Uterus (tissue), 4 donors: Measurements from ENCODE around the gene EIF4B. TPM values are rescaled to one million over a fixed set of nuclear protein-coding genes. Genes with fewer than 3 reads are reported as not detected.
"Not testable (repeated sequence)": the region's sequence is repeated elsewhere in the genome, so short reads cannot be mapped to it uniquely, and the experiment has no call there.

Experiments used
- DNase-seq, 2 donors: peaks; one replicate each; pipeline ENCODE4 v3.0.0-alpha.2; 2019 to 2020
- H3K27ac ChIP-seq, 2 donors: fragments of 200-600 bp; sonication (generic); 1 replicate in 1 of 2; 2 replicates in 1 of 2; pipeline ENCODE4 v1.5.1; 2016 to 2018
- H3K27me3 ChIP-seq, 2 donors: fragments of 200-600 bp; sonication (generic); one replicate each; pipeline ENCODE4 v1.5.1; 2018 to 2019; ENCODE audit warnings: control low read depth in 1 of 2
- H3K36me3 ChIP-seq, 2 donors: fragments of 200-600 bp; sonication (generic); one replicate each; pipeline ENCODE4 v1.5.1; 2019; ENCODE audit warnings: control low read depth in 1 of 2
- H3K4me1 ChIP-seq, 2 donors: fragments of 200-600 bp; sonication (generic); one replicate each; pipeline ENCODE4 v1.5.1; 2018 to 2019; ENCODE audit warnings: control low read depth in 1 of 2
- H3K4me3 ChIP-seq, 2 donors: fragments of 200-600 bp; sonication (generic); 1 replicate in 1 of 2; 2 replicates in 1 of 2; pipeline ENCODE4 v1.5.1; 2018 to 2019; ENCODE audit warnings: mild to moderate bottlenecking in 1 of 2
- H3K9me3 ChIP-seq, 2 donors: fragments of 200-600 bp; sonication (generic); one replicate each; pipeline ENCODE4 v1.5.1; 2019; ENCODE audit warnings: control low read depth in 1 of 2
- CTCF ChIP-seq, 4 experiments: fragments of 200-600 bp in 2 of 4; fragments of 450-650 bp in 2 of 4; sonication (generic) in 2 of 4; IDR thresholded peaks; one replicate each; pipeline ENCODE4 v1.5.1; 2016 to 2019; ENCODE audit warnings: antibody characterized with exemption in 4 of 4, mild to moderate bottlenecking in 2 of 4, moderate library complexity in 1 of 4
- POLR2A ChIP-seq, 2 donors: fragments of 450-650 bp; IDR thresholded peaks; one replicate each; pipeline ENCODE4 v1.6.1; 2016; ENCODE audit warnings: antibody characterized with exemption in 2 of 2, mild to moderate bottlenecking in 1 of 2, moderate library complexity in 1 of 2
- intact Hi-C: fragments of 100-400 bp; cut with DNase I; formaldehyde crosslinking; loops from one replicate; pipeline ENCODE4 v1.15.1; 2023; ENCODE audit warnings: low total_unique reads
- total RNA-seq, 4 donors: library from RNA; depleted of rRNA in 3 of 4; stranded (reverse); fragments of >200 nt in 3 of 4; gene quantifications; one replicate each; pipeline versions ENCODE4 v1.1.0 to v1.2.4, GENCODE V29; 2014 to 2023
- donor health status: DM: yes; HTN: yes; CAD: no.

The EIF4B gene
- total RNA-seq, 4 donors from 2014 or later, result 388 to 1,076 (median 585) TPM

GRCh38 chr12:53031616-53032015 lies 25.4 kb downstream of the EIF4B start:
- H3K9me3 ChIP-seq, result no peaks in the 10 kb centered on the region
- intact Hi-C loops, result no loop called here
- DNase-seq, result no peak
- no peaks in the 10 kb centered on the region for H3K27me3 ChIP-seq
- TF ChIP-seq CTCF (IDR thresholded peaks at IDR 0.05) (no peak), POLR2A (IDR thresholded peaks at IDR 0.05) (no peak)
- H3K4me1 ChIP-seq, result no peaks in the 10 kb centered on the region
- no peaks in the 10 kb centered on the region for H3K36me3 ChIP-seq
- no peak overlapping the region for H3K27ac ChIP-seq
- H3K4me3 ChIP-seq, result no peak overlapping the region

- H3K27me3 ChIP-seq, H3K4me3 ChIP-seq, H3K27ac ChIP-seq, H3K4me1 ChIP-seq, intact Hi-C loops, DNase-seq, H3K9me3 ChIP-seq, H3K36me3 ChIP-seq: not testable (repeated sequence)
These were observed 27.6 kb downstream of the EIF4B start for GRCh38 chr12:53033832-53034231.

- Histone ChIP-seq H3K9me3 (no peaks in the 10 kb centered on the region), H3K27ac (no peak overlapping the region), H3K36me3 (peaks cover 0 to 3% of the 10 kb centered on the region in 2 donors), H3K4me3 (no peak overlapping the region), H3K27me3 (no peaks in the 10 kb centered on the region), H3K4me1 (no peaks in the 10 kb centered on the region)
- TF ChIP-seq POLR2A (IDR thresholded peaks at IDR 0.05), result no peak
- TF ChIP-seq CTCF (IDR thresholded peaks at IDR 0.05), result no peak
- no peak for DNase-seq
- intact Hi-C loops, result no loop called here
These were observed 28.2 kb downstream of the EIF4B start for GRCh38 chr12:53034459-53034858.

DNA sequence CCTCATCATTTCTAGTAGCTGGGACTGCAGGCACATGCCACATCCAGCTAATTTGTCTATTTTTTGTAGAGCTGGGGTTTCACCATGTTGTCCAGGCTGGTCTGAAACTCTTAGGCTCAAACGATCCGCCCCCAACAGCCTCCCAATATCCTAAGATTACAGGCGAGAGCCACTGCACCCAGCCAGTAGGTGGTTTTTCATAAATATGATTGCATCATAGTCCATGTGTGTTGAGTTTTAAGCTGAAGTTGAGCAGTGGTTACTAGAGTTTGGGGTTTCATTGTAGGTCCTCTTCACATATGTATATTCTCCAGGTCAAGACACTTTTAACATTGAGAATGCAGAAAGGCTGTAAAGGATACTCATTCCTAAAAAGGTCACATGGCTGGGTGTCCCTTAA lies 30.5 kb downstream of the EIF4B start:
- H3K4me3 ChIP-seq, result no peak overlapping the region
- TF ChIP-seq CTCF (IDR thresholded peaks at IDR 0.05) (no peak), POLR2A (IDR thresholded peaks at IDR 0.05) (no peak)
- H3K9me3 ChIP-seq, result no peaks in the 10 kb centered on the region
- H3K36me3 ChIP-seq, result peaks cover 0 to 3% of the 10 kb centered on the region in 2 donors
- H3K27me3 ChIP-seq, result no peaks in the 10 kb centered on the region
- intact Hi-C loops, result no loop called here
- no peak for DNase-seq
- H3K4me1 ChIP-seq, result no peaks in the 10 kb centered on the region
- H3K27ac ChIP-seq, result no peak overlapping the region

DNA sequence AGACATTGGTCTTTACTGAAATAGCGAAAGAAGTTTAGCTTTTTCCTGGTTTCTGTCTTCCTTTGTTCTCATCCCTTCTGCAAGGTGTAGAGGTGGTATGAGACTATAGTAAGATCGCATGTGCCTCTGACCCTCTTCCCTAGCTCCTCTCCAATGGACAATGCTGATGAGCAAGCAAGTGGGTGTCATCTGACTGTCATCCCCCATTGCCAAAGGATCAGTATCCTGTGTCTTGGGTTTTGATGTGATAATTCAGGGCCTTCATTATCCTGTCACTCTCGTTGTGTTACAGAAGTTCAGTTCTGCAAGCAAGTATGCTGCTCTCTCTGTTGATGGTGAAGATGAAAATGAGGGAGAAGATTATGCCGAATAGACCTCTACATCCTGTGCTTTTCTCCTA lies 33.6 kb downstream of the EIF4B start:
- DNase-seq, result no peak
- TF ChIP-seq CTCF (IDR thresholded peaks at IDR 0.05), result no peak
- no peak for TF ChIP-seq POLR2A (IDR thresholded peaks at IDR 0.05)
- Histone ChIP-seq H3K4me1 (peaks cover 0 to 9% of the 10 kb centered on the region in 2 donors), H3K4me3 (no peak overlapping the region), H3K36me3 (peaks cover 0 to 3% of the 10 kb centered on the region in 2 donors), H3K27ac (peak overlapping the region in 1 of 2 donors; percentile 71), H3K9me3 (no peaks in the 10 kb centered on the region), H3K27me3 (no peaks in the 10 kb centered on the region)
- intact Hi-C loops, result no loop called here
